K562 (cell line): ENCODE results near the gene HIVEP3. TPM values are rescaled to one million over a fixed set of nuclear protein-coding genes. Genes with fewer than 3 reads are reported as not detected.

Source experiments
- ATAC-seq: fragments of 200-7000 bp; cut with Tn5 transposase; 3 replicates; pipeline ENCODE4 v1.9.1; 2020; ENCODE audit warnings: moderate library complexity
- BruUV-seq: library from RNA; stranded (reverse); fragments of 400-500 nt; replicated peaks from 2 replicates; lab custom pipeline; 2021; lab: Mats Ljungman, UMichigan
- CTCF ChIA-PET: fragments of 300-600 bp; formaldehyde crosslinking; extraction: SDS; loops from one replicate; lab custom pipeline; 2021; ENCODE audit warnings: low intra/inter-chr PET ratio; lab: Yijun Ruan, JAX
- POLR2A ChIA-PET: fragments of 300-600, 350-650 bp; sonication (Branson Sonifier 250); formaldehyde crosslinking; extraction: SDS; loops from one replicate; lab custom pipeline; 2021; ENCODE audit warnings: antibody characterized with exemption, inconsistent platforms; lab: Yijun Ruan, JAX
- DNase-seq, 4 experiments: peaks; one replicate each; pipeline versions ENCODE4 v3.0.0 to v3.0.0-alpha.2; 2011 to 2018; ENCODE audit warnings: low spot score in 3 of 4, mixed read lengths in 3 of 4; ENCODE audit errors: extremely low read depth in 1 of 4
- FAIRE-seq: peaks from 2 replicates; lab custom pipeline; 2011; peaks lifted over from hg19 to GRCh38; lab: Jason Lieb, UNC
- H2AFZ ChIP-seq: 2 replicates; pipeline ENCODE4 v1.6.0; 2011; ENCODE audit warnings: low read depth, low read length, control low read depth, inconsistent platforms
- H3K27ac ChIP-seq: fragments of 200-600 bp; 3 replicates; pipeline ENCODE4 v1.8.0; 2011; ENCODE audit warnings: low read depth, mild to moderate bottlenecking, control low read depth, inconsistent platforms, low read length, moderate library complexity, mixed read lengths; ENCODE audit errors: extremely low read depth
- H3K27me3 ChIP-seq, 2 experiments: fragments of 300-600 bp in 1 of 2; 2 replicates in 1 of 2; 3 replicates in 1 of 2; pipeline versions ENCODE4 v1.6.0 to v1.8.0; 2011; ENCODE audit warnings: inconsistent platforms in 2 of 2, low read length in 2 of 2, mild to moderate bottlenecking in 1 of 2, mixed read lengths in 1 of 2, moderate library complexity in 1 of 2; ENCODE audit not compliant: control insufficient read depth in 2 of 2, insufficient read depth in 2 of 2
- H3K36me3 ChIP-seq: fragments of 300-600 bp; 3 replicates; pipeline ENCODE4 v1.8.0; 2011; ENCODE audit warnings: mild to moderate bottlenecking, low read length, inconsistent platforms; ENCODE audit not compliant: control insufficient read depth, insufficient read depth
- H3K4me1 ChIP-seq, 2 experiments: fragments of 200-600 bp in 1 of 2; replicated peaks in 1 of 2; 2 replicates in 1 of 2; 3 replicates in 1 of 2; pipeline versions ENCODE4 v1.5.1 to v1.8.0; 2011; ENCODE audit warnings: inconsistent platforms in 2 of 2, low read length in 2 of 2, mild to moderate bottlenecking in 1 of 2, mixed read lengths in 1 of 2, moderate library complexity in 1 of 2; ENCODE audit not compliant: control insufficient read depth in 2 of 2, insufficient read depth in 2 of 2
- H3K4me2 ChIP-seq: 2 replicates; pipeline ENCODE4 v1.6.1; 2011; ENCODE audit warnings: low read length, control low read depth, inconsistent platforms, mixed read lengths; ENCODE audit not compliant: insufficient read depth
- H3K4me3 ChIP-seq: fragments of 200-600 bp; sonication (generic), shearing (Covaris generic); 2 replicates; pipeline ENCODE4 v1.5.1; 2016; ENCODE audit warnings: control low read depth, inconsistent platforms
- H3K79me2 ChIP-seq: fragments of 200-600 bp; 3 replicates; pipeline ENCODE4 v1.8.0; 2011; ENCODE audit warnings: low read length, inconsistent platforms; ENCODE audit not compliant: control insufficient read depth, insufficient read depth
- H3K9ac ChIP-seq, 2 experiments: 2 replicates each; pipeline versions ENCODE4 v1.6.0 to v1.6.1; 2011; ENCODE audit warnings: low read depth in 2 of 2, low read length in 2 of 2, control low read depth in 1 of 2, inconsistent platforms in 1 of 2, mild to moderate bottlenecking in 1 of 2, mixed read lengths in 1 of 2; ENCODE audit not compliant: insufficient read depth in 1 of 2
- H3K9me1 ChIP-seq: one replicate; pipeline ENCODE4 v1.6.0; 2011; ENCODE audit warnings: inconsistent platforms, mild to moderate bottlenecking, low read length, moderate library complexity; ENCODE audit not compliant: control insufficient read depth, insufficient read depth
- H3K9me3 ChIP-seq: replicated peaks from 2 replicates; pipeline ENCODE4 v1.5.1; 2011; ENCODE audit warnings: low read depth, low read length, inconsistent platforms; ENCODE audit not compliant: control insufficient read depth, insufficient read depth
- H4K20me1 ChIP-seq: replicated peaks from 2 replicates; pipeline ENCODE4 v1.6.1; 2011; ENCODE audit warnings: low read length, inconsistent platforms, mixed read lengths; ENCODE audit not compliant: control insufficient read depth, insufficient read depth
- CHD1 ChIP-seq: fragments of 200-600 bp; sonication (generic); IDR thresholded peaks from one replicate; pipeline ENCODE4 v1.6.1; 2012; ENCODE audit warnings: mild to moderate bottlenecking, moderate library complexity, low read length, inconsistent platforms
- EZH2 ChIP-seq: IDR thresholded peaks from 2 replicates; pipeline ENCODE4 v1.6.1; 2012; ENCODE audit warnings: low read depth, mild to moderate bottlenecking, inconsistent platforms, low read length, borderline replicate concordance
- HDAC3 ChIP-seq: fragments of 450-650 bp; IDR thresholded peaks from 2 replicates; pipeline ENCODE4 v1.6.1; 2018; ENCODE audit warnings: borderline replicate concordance, mild to moderate bottlenecking, moderate library complexity; ENCODE audit not compliant: partially characterized antibody
- ZBTB8A ChIP-seq: fragments of 450-650 bp; IDR thresholded peaks from 2 replicates; pipeline ENCODE4 v1.6.1; 2018; ENCODE audit warnings: mild to moderate bottlenecking, moderate library complexity; ENCODE audit not compliant: partially characterized antibody
- WGBS: fragments of 100-300 bp; shearing (Covaris generic); methylation state at CpG from one replicate; pipeline ENCODE4 v1.1.6; 2016; ENCODE audit warnings: low coverage, mixed read lengths; ENCODE audit not compliant: insufficient coverage; ENCODE audit errors: missing lambda C conversion rate; 5-methylcytosine and 5-hydroxymethylcytosine counted together
- in situ Hi-C: fragments of 300-500 bp; cut with MboI; formaldehyde crosslinking; loops from 4 replicates; pipeline ENCODE4 v1.15.0; 2018; ENCODE audit warnings: inconsistent platforms, mixed read lengths
- intact Hi-C: fragments of 100-400 bp; cut with micrococcal nuclease; formaldehyde crosslinking; loops from 2 replicates; pipeline ENCODE4 v1.14.2; 2022
- polyA plus RNA-seq, 8 experiments: library from polyadenylated mRNA; depleted of rRNA in 4 of 8; stranded (reverse) in 5 of 8; unstranded in 3 of 8; fragments of >200 nt; fragmentation: Nextera tagmentation in 2 of 8; fragmentation: Illumina TruSeq in 1 of 8; extraction: Ambion mirVana in 2 of 8; extraction: Trizol in 1 of 8; gene quantifications; 2 replicates each; pipeline versions ENCODE4 v1.2.1 to v1.2.3, GENCODE V29; 2011 to 2014; ENCODE audit warnings: inconsistent platforms in 1 of 8, missing spikeins in 1 of 8
- total RNA-seq, 7 experiments: library from RNA; depleted of rRNA in 6 of 7; stranded (reverse); fragments of >200 nt in 6 of 7; fragmentation: Illumina TruSeq in 2 of 7; extraction: Trizol in 2 of 7; gene quantifications; 2 replicates each; pipeline versions ENCODE4 v1.2.1 to v1.2.3, GENCODE V29; 2011 to 2021; ENCODE audit warnings: low replicate concordance in 1 of 7
- TF ChIP-seq, protein P1 (sequence below), 2 experiments: fragments of 450-650 bp; conservative IDR thresholded peaks; 2 replicates each; pipeline ENCODE4 v1.6.1; 2017; ENCODE audit warnings: mild to moderate bottlenecking in 2 of 2, moderate library complexity in 2 of 2

Gene HIVEP3
- total and polyA plus RNA-seq, 9 of the 15 experiments (the other 6 are each of a cell fraction or from before 2014, with no cell fraction given), result 0.09 to 0.58 (median 0.34) TPM; not detected in 1

DNA sequence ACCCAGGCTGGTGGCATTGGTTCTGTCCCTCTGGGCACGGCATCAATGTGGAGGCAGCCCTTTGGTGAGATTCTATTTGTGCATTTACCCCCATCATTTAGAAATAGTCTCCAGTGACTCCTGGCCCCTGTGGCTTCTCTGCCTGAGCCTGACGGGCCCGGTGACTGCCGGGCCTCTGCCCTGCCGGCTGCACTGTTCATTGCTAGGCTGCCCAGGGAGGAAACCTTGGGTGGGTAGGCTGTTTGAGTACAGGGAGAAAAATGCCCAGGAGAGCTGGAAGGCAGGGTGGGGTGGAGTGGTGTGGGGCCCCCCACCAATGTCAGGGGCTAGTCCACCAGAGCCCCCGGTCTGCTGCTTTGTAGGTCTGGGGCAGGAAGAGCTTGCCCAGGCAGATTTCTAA lies 410.9 kb downstream of the HIVEP3 start (continued):
- TF ChIP-seq, protein P1, sequence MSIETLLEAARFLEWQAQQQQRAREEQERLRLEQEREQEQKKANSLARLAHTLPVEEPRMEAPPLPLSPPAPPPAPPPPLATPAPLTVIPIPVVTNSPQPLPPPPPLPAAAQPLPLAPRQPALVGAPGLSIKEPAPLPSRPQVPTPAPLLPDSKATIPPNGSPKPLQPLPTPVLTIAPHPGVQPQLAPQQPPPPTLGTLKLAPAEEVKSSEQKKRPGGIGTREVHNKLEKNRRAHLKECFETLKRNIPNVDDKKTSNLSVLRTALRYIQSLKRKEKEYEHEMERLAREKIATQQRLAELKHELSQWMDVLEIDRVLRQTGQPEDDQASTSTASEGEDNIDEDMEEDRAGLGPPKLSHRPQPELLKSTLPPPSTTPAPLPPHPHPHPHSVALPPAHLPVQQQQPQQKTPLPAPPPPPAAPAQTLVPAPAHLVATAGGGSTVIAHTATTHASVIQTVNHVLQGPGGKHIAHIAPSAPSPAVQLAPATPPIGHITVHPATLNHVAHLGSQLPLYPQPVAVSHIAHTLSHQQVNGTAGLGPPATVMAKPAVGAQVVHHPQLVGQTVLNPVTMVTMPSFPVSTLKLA (conservative IDR thresholded peaks at IDR 0.05), result no peak
- TF ChIP-seq ZBTB8A (no peak), HDAC3 (no peak)

DNA sequence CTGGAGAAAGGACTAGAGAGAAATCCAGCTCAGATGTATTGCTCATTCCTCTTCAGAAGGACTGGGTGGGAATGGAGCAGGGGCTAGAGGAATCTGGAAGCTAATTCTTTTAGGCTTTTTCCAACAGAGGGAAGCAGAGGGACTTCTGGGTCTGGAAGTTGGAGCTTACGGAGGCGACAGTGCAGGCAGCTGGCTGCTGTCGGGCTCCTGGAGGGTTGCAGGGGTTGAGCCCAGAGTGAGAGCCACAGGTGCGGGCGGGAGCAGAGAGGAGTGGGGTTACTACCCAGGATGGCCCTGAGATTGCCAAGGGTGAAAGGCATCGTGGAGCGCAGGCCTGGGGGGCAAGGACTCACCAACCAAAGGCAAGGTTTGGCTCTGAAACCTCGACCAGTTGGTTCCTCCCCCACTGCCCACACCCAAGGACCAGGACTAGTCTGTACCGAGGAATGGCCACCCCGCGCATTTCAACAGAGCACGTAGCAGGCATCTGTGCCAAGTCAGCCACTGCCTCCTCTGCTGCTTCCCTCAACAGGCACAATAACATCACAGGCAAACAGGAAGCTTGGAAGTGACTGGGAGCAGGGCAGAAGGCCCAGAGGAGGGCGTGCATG lies 411.5 kb downstream of the HIVEP3 start:
- H3K4me1 ChIP-seq, result peaks cover 5 to 13% of the 10 kb centered on the region in 2 experiments; a peak in 4 of 5 replicates
- intact Hi-C loops (no loop called here), in situ Hi-C loops (no loop called here)
- POLR2A ChIA-PET, result interaction anchor here (0.6 to 1.0 kb wide), 2 partner anchors 9 to 519 kb away, joined by 3 read pairs; no protein-coding TSS in a partner anchor
- H2AFZ ChIP-seq, result no peak overlapping the region
- BruUV-seq, result no TSS peak
- peaks cover 53 to 74% of the 10 kb centered on the region in 2 experiments for H3K27me3 ChIP-seq
- H3K27ac ChIP-seq, result no peak overlapping the region
- WGBS, result 3% methylated on average over 13 of the region's 13 CpGs
- ATAC-seq, result no peak
- H4K20me1 ChIP-seq, result no peaks in the 10 kb centered on the region; the same call in 1 of the 2 replicates
- H3K9me3 ChIP-seq, result no peaks in the 10 kb centered on the region
- no peak overlapping the region for H3K4me2 ChIP-seq
- no peak for DNase-seq
- no peaks in the 10 kb centered on the region for H3K79me2 ChIP-seq
- H3K9me1 ChIP-seq, result peaks cover 2% of the 10 kb centered on the region
- H3K9ac ChIP-seq, result no peak overlapping the region
- no peak for FAIRE-seq
- CTCF ChIA-PET, result interaction anchor here (0.5 kb wide), 1 partner anchor 29 kb away, joined by 5 read pairs; no protein-coding TSS in a partner anchor
- TF ChIP-seq EZH2, result 0 out of 2 replicates have a peak, but pooled peaks have one; percentile 48
- TF ChIP-seq CHD1, result no peak
- H3K36me3 ChIP-seq, result no peaks in the 10 kb centered on the region
- H3K4me3 ChIP-seq, result no peak overlapping the region
